ENCODE measurements around the gene MARCHF11.

The MARCHF11 gene

GRCh38 chr5:16135506-16135905 is 44.1 kb downstream of the MARCHF11 start:
- DNase-seq (ENCODE audit: low read depth), result no peak
- TF ChIP-seq, protein P1, sequence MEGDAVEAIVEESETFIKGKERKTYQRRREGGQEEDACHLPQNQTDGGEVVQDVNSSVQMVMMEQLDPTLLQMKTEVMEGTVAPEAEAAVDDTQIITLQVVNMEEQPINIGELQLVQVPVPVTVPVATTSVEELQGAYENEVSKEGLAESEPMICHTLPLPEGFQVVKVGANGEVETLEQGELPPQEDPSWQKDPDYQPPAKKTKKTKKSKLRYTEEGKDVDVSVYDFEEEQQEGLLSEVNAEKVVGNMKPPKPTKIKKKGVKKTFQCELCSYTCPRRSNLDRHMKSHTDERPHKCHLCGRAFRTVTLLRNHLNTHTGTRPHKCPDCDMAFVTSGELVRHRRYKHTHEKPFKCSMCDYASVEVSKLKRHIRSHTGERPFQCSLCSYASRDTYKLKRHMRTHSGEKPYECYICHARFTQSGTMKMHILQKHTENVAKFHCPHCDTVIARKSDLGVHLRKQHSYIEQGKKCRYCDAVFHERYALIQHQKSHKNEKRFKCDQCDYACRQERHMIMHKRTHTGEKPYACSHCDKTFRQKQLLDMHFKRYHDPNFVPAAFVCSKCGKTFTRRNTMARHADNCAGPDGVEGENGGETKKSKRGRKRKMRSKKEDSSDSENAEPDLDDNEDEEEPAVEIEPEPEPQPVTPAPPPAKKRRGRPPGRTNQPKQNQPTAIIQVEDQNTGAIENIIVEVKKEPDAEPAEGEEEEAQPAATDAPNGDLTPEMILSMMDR (IDR thresholded peaks at IDR 0.05; ENCODE audit: control insufficient read depth, extremely low read depth, insufficient read depth), result no peak
- H3K4me3 ChIP-seq (ENCODE audit: low read depth, low read length), result no peak overlapping the region

- TF ChIP-seq, protein P1 (IDR thresholded peaks at IDR 0.05; ENCODE audit: control insufficient read depth, extremely low read depth, insufficient read depth), result no peak
- no peak for DNase-seq (ENCODE audit: low read depth)
- no peak overlapping the region for H3K4me3 ChIP-seq (ENCODE audit: low read depth, low read length)
Measured at GRCh38 chr5:16135003-16135402, 44.6 kb downstream of the MARCHF11 start.

GRCh38 chr5:16134204-16134603 is 45.4 kb downstream of the MARCHF11 start:
- DNase-seq (ENCODE audit: low read depth), result no peak
- no peak overlapping the region for H3K4me3 ChIP-seq (ENCODE audit: low read depth, low read length)
- TF ChIP-seq, protein P1 (IDR thresholded peaks at IDR 0.05; ENCODE audit: control insufficient read depth, extremely low read depth, insufficient read depth), result no peak

GRCh38 chr5:16131878-16132277 is 47.7 kb downstream of the MARCHF11 start:
- DNase-seq (ENCODE audit: low read depth), result no peak
- H3K4me3 ChIP-seq (ENCODE audit: low read depth, low read length), result no peak overlapping the region
- TF ChIP-seq, protein P1 (IDR thresholded peaks at IDR 0.05; ENCODE audit: control insufficient read depth, extremely low read depth, insufficient read depth), result no peak

DNA sequence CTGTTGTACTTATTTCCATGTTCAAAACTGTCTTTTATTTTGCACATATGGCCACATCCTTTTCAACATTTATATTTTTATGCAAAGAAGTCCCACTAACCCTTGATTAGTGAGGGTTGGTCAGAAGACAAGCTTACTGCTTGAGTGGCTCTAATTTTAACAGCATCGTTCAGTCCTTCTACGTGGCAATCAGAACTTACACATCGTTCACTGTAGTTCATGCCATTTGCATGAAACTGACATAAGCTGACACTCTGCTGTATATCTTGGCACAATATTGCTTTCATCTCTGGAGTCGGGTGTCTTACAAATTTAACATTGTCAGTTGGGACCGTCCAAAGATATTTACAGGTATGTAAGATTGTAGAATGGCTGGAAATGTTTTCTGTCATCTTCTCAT is 50.6 kb downstream of the MARCHF11 start:
- no peak for DNase-seq (ENCODE audit: low read depth)
- TF ChIP-seq, protein P1 (IDR thresholded peaks at IDR 0.05; ENCODE audit: control insufficient read depth, extremely low read depth, insufficient read depth), result no peak
- no peak overlapping the region for H3K4me3 ChIP-seq (ENCODE audit: low read depth, low read length)

GRCh38 chr5:16127865-16128544 is 51.6 kb downstream of the MARCHF11 start:
- no peak for DNase-seq (ENCODE audit: low read depth)
- TF ChIP-seq, protein P1 (IDR thresholded peaks at IDR 0.05; ENCODE audit: control insufficient read depth, extremely low read depth, insufficient read depth), result no peak
- H3K4me3 ChIP-seq (ENCODE audit: low read depth, low read length), result no peak overlapping the region

DNA sequence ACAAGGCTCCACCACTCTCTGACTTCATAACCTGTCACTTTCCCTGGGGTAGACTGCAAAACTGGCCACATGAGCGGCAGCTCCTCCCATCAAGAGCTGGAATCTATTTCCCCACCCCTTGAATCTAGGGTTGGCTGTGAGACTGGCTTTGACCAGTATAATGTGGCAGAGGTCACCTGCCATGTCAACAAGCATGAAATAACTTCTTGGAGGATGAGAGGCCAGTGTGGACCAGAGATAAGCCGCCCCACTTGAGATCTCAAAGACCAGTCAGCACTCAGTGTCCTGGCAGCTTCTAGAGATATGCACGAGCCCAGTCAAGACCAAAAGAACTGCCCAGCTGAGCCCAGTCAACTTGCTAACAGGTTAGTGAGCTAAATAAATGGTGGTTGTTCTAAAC is 59.0 kb downstream of the MARCHF11 start:
- TF ChIP-seq, protein P1 (IDR thresholded peaks at IDR 0.05; ENCODE audit: control insufficient read depth, extremely low read depth, insufficient read depth), result no peak
- no peak for DNase-seq (ENCODE audit: low read depth)
- no peak overlapping the region for H3K4me3 ChIP-seq (ENCODE audit: low read depth, low read length)
